HG02623 (cell line): ENCODE data around the gene PSMB2.
"Not testable (repeated sequence)": the region's sequence is repeated elsewhere in the genome, so short reads cannot be mapped to it uniquely, and the experiment has no call there.

Experiments
- ATAC-seq: cut with Tn5 transposase; IDR thresholded peaks from one replicate; pipeline ENCODE4 v1.9.1; 2021; ENCODE audit warnings: moderate library complexity; ENCODE audit not compliant: unreplicated experiment

Gene PSMB2

GRCh38 chr1:35594005-35594760 is 47.1 kb downstream of the PSMB2 start:
- ATAC-seq, result no peak

- ATAC-seq, result no peak
These were observed 48.1 kb downstream of the PSMB2 start for GRCh38 chr1:35592991-35593769.

- ATAC-seq, result no peak
These were observed 50.1 kb downstream of the PSMB2 start for GRCh38 chr1:35591211-35591610.

GRCh38 chr1:35590476-35591040 is 50.8 kb downstream of the PSMB2 start:
- ATAC-seq, result no peak

- ATAC-seq, result no peak
These were observed 51.6 kb downstream of the PSMB2 start for GRCh38 chr1:35589516-35590427.

- ATAC-seq, result no peak
These were observed 53.0 kb downstream of the PSMB2 start for GRCh38 chr1:35588197-35588910.

- ATAC-seq, result no peak
These were observed 53.6 kb downstream of the PSMB2 start for GRCh38 chr1:35587736-35588135.

- no peak for ATAC-seq
These were observed 54.5 kb downstream of the PSMB2 start for GRCh38 chr1:35586808-35587207.

GRCh38 chr1:35585805-35586204 is 55.5 kb downstream of the PSMB2 start:
- ATAC-seq, result not testable (repeated sequence)

- no peak for ATAC-seq
These were observed 56.0 kb downstream of the PSMB2 start for GRCh38 chr1:35585281-35585680.

GRCh38 chr1:35581621-35582020 is 59.7 kb downstream of the PSMB2 start:
- not testable (repeated sequence) for ATAC-seq

- ATAC-seq, result no peak
These were observed 60.4 kb downstream of the PSMB2 start for GRCh38 chr1:35580949-35581388.

- ATAC-seq, result no peak
These were observed 64.0 kb downstream of the PSMB2 start for GRCh38 chr1:35577071-35577998.

- not testable (repeated sequence) for ATAC-seq
These were observed 64.6 kb downstream of the PSMB2 start for GRCh38 chr1:35576766-35577070.

GRCh38 chr1:35576061-35576765 is 65.1 kb downstream of the PSMB2 start:
- ATAC-seq, result no peak

- ATAC-seq, result no peak
These were observed 65.8 kb downstream of the PSMB2 start for GRCh38 chr1:35575416-35575958.

- ATAC-seq, result no peak
These were observed 66.5 kb downstream of the PSMB2 start for GRCh38 chr1:35574655-35575415.
